NCI-H2107 (cell line): ENCODE measurements around the gene WWOX.

ENCODE experiments used
- DNase-seq: peaks from one replicate; lab custom pipeline; 2025; lab: John Stamatoyannopoulos, UW

WWOX gene

GRCh38 chr16:78402833-78403232, 303.4 kb downstream of the WWOX start:
- no peak for DNase-seq

GRCh38 chr16:78405040-78405439, 305.6 kb downstream of the WWOX start:
- DNase-seq, result no peak

GRCh38 chr16:78405833-78406232, 306.4 kb downstream of the WWOX start:
- DNase-seq, result no peak

GRCh38 chr16:78407191-78407590, 307.7 kb downstream of the WWOX start:
- DNase-seq, result no peak

GRCh38 chr16:78413651-78414050, 314.2 kb downstream of the WWOX start:
- DNase-seq, result no peak

DNA sequence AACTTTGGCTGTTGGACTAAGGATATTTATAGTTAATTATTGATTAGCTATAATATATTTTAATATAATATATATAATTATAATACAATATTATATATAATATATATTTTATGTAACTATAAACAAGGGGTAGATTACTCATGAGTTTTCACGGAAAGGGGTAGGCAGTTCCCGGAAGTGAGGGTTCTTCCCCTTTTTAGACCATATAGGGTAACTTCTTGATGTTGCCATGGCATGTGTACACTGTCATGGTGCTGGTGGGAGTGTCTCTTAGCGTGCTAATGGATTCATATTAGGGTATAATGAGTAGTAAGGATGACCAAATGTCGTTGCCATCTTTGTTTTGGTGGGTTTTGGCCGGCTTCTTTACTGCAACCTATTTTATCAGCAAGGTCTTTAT, 315.6 kb downstream of the WWOX start:
- DNase-seq, result no peak

GRCh38 chr16:78415669-78416068, 316.2 kb downstream of the WWOX start:
- DNase-seq, result no peak

DNA sequence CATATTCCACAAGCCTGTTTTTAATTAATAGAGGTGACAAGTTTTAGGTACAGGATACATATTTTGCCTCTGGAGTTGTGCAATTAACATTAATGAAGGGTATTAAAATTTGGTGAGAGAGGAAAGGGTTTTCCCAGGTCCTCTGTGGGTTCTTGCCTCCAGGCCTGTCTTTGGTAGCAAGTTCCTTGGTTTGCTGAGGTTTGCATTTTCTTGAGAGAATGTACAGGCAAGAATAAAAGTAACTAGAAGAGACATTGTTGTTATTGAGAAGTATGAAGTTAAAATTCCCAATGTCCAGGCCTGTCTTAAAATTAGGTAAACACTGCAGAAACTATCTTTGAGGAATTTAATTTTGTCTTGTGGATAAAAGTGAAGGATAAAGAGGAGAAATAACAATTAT, 316.9 kb downstream of the WWOX start:
- DNase-seq, result no peak

DNA sequence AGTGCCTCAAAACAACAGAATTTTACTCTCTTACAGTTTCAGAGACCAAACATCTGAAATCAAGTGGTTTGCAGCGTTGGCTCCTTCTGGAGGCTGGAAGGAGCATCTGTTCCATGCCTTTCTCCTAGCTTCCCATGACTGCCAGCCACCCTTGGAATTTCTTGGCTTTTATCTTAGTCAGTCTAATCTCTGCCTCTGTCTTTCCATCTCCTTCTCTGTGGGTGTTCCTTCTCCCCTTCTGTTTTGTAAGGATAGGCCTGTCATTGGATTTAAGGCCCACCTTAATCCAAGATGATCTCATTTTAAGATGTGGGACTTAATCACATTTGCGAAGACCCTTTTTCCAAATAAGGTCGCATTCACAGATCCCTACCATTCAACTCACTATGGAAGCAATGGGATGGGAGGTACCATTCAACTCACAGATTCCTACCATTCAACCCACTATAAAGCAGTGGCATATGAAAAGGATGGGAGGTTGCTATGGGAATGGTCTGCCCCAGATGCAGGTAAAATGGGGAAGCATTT, 321.8 kb downstream of the WWOX start:
- DNase-seq, result no peak

- DNase-seq, result no peak
These were observed 325.8 kb downstream of the WWOX start for GRCh38 chr16:78425281-78425680.

DNA sequence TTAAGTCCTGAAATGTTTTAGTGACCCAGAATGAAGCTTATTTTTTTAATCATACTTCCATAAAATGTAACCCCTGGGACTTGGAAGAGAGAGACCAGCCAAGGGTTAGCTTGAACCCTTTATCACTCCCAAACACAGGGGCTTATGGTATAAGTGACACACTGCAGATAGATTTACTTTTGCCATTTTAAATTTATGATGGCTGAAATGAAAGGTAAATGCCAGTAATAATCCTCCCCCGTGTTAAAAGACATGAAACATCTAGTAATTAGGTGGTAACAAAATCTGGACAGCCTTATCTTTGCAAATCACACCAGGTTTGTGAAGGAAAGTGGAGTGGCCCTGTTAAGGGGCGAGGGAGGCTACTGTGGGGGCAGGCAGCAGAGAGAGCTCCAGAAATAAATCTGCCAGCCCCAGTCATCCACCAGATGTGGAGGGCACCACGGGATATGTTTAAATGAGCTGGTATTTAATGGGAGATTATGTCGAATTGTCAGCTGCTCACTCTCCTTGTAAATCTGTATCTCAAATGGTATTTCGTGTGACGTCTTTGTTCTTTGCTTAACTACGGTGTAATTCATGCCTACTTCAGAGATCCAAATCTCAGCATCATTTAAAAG, 326.5 kb downstream of the WWOX start:
- DNase-seq, result no peak

- no peak for DNase-seq
These were observed 328.7 kb downstream of the WWOX start for GRCh38 chr16:78428193-78428592.

DNA sequence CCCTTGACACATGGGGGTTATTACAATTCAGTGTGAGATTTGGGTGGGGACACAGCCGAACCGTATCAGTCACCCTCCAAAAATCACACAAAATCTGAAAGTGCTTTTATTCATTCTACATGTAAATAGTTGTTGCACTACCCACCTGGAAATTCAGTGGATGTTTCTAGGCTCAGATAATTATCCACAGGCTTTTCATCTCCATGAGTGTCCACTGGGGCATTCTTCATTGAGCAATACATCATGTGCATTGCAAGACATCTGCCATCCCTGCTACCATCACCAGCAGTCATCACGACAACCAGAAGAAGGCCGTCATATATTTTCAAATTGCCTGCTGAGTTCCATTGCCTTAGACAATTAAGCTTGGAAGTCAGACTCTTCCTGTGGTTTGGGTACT, 330.8 kb downstream of the WWOX start:
- DNase-seq, result no peak

DNA sequence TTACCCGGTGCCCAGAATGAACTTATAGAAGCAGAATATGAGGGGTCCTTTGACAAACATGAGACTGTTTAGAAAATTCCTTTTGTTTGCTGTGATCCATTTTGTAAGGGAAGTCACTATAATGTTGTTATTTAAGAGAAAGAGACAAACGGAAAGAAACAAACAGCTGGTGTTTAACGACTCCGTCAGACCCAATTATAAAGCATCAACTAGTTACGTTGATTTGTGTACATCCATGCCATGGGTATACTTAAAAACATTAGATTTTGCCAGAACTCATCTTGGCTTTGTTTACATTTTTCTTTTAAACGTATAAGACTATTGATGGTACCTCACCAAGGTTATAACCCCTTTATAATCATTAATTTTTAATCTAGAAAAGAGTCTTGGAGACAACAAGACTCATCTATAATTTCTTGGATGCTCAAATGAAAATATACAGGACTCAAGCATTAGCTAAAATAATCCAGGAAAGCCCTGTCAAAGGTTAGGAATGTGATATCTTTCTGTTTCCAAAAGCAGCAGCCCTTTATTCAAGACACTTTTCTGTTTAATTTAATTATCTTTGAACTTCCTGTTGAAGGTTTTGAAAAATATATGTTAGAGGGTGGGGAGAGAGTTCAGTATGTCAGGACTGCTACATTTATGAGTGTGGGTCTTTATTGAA, 331.7 kb downstream of the WWOX start:
- DNase-seq, result no peak

GRCh38 chr16:78431701-78432100, 332.2 kb downstream of the WWOX start:
- no peak for DNase-seq

DNA sequence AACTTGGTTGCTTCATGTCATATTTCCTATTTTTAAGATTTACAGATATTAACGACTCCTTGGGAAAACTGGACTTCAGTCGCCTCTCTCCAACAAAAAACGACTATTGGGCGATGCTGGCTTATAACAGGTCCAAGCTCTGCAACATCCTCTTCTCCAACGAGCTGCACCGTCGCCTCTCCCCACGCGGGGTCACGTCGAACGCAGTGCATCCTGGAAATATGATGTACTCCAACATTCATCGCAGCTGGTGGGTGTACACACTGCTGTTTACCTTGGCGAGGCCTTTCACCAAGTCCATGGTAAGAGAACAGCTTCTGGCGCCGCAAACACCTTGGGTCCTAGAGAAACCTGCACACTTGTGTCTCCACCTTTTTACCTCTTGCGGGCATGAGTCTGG, 333.0 kb downstream of the WWOX start:
- DNase-seq, result no peak

- DNase-seq, result no peak
These were observed 333.7 kb downstream of the WWOX start for GRCh38 chr16:78433116-78433515.

DNA sequence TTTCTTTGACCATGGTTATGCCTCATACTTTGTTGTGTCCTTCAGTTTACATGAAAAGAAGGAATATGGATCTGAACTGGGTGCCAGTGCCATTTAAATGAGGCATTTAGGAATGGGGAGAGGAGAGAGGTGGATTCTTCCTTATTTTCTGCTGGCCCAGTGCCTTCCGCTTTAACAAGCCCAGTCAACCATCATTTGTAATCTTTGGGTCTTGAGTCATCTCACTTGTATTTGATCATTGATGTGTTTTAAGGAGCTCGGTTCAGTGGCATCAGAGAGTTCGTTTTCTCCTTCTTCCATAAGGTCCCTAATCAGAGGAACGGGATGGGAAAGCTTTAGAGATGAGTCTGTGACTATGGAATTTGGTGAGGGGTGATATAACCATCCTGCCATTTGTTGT, 334.9 kb downstream of the WWOX start:
- DNase-seq, result no peak

- no peak for DNase-seq
These were observed 335.8 kb downstream of the WWOX start for GRCh38 chr16:78435260-78435659.

GRCh38 chr16:78436023-78436422, 336.6 kb downstream of the WWOX start:
- no peak for DNase-seq

- no peak for DNase-seq
These were observed 337.4 kb downstream of the WWOX start for GRCh38 chr16:78436846-78437245.

- DNase-seq, result no peak
These were observed 338.0 kb downstream of the WWOX start for GRCh38 chr16:78437352-78437968.

DNA sequence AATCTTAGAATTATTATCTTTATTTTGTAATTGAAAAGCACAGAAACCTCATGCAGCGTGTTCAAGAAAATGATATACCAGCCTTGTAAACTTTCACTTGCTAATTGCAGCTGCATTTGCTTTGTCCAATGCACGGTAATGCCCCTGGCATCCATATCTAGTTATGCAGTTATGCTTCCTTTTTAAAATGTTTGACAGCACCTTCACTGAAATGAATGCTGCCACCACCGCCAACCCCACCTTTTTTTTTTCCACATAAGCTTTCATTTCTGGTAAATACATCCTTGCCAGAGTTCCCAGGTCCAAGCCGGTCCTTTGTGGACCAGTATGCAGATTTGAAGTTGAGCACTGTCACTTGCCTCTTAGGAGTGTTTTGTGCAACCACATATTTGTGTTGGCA, 338.8 kb downstream of the WWOX start:
- DNase-seq, result no peak
